GM10266 (cell line): ENCODE measurements around the gene PIM2.

Experiments
- DNase-seq: peaks from one replicate; pipeline ENCODE4 v3.0.0; 2012; ENCODE audit errors: extremely low spot score
- TF ChIP-seq, protein P1 (sequence below): IDR thresholded peaks from 2 replicates; pipeline ENCODE4 v1.5.1; 2012; ENCODE audit warnings: mild to moderate bottlenecking, low read depth; ENCODE audit not compliant: control insufficient read depth, insufficient read depth; ENCODE audit errors: missing control alignments

PIM2 gene

DNA sequence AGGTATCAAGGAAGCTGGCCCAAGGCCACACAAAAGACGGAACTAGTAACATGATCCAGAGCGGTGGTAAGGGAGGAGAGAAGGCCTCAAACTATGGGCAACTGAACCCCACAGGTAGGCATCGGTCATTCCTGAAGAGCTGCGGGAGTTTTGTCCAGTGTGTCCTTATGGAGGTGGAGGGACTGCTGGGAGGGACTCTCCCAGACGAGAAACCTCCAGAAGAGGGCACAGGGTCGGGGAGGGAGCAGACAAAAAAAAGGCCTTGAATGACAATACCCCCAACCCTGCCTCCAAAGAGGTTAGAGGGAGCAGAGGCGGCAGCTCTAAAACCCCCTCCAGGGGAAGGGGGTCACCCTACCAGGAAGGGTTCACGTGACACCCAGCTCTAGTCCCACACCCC, 14.6 kb downstream of the PIM2 start:
- DNase-seq, result no peak
- TF ChIP-seq, protein P1, sequence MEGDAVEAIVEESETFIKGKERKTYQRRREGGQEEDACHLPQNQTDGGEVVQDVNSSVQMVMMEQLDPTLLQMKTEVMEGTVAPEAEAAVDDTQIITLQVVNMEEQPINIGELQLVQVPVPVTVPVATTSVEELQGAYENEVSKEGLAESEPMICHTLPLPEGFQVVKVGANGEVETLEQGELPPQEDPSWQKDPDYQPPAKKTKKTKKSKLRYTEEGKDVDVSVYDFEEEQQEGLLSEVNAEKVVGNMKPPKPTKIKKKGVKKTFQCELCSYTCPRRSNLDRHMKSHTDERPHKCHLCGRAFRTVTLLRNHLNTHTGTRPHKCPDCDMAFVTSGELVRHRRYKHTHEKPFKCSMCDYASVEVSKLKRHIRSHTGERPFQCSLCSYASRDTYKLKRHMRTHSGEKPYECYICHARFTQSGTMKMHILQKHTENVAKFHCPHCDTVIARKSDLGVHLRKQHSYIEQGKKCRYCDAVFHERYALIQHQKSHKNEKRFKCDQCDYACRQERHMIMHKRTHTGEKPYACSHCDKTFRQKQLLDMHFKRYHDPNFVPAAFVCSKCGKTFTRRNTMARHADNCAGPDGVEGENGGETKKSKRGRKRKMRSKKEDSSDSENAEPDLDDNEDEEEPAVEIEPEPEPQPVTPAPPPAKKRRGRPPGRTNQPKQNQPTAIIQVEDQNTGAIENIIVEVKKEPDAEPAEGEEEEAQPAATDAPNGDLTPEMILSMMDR, result no peak

DNA sequence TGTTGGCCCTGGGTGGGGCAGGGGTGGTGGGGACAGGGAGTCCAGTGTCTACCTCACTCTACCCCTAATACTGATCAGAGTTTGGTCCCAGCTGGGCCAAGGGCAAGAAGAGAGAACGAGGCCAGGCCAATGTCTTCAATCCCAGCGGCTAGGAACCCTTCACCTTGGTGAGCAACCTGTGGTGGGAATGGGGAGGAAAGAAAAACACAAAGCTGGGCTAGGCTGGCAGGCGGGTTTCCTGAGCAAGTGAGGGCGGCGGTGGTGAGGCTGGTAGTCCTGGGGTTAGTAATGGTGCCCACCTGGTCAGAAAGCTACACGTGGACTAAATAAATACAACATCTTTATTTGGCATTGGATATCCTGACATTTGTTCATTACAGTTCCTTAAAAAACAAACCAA, 15.5 kb downstream of the PIM2 start:
- DNase-seq, result no peak
- TF ChIP-seq, protein P1, result no peak

DNA sequence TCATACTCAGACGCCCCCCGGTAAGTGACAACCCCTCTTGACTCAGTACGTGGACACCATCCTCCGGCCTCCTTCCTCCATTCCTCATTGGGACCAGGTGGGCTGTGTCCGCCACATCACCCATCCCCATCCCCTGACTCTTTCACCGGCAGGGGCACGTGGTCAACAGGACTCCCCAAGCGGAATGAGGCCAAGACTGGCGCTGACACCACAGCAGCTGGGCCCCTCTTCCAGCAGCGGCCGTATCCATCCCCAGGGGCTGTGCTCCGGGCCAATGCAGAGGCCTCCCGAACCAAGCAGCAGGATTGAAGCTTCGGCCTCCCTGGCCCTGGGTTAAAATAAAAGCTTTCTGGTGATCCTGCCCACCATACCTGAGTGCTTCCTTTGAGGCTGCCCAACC, 16.0 kb downstream of the PIM2 start:
- TF ChIP-seq, protein P1, result no peak
- no peak for DNase-seq

DNA sequence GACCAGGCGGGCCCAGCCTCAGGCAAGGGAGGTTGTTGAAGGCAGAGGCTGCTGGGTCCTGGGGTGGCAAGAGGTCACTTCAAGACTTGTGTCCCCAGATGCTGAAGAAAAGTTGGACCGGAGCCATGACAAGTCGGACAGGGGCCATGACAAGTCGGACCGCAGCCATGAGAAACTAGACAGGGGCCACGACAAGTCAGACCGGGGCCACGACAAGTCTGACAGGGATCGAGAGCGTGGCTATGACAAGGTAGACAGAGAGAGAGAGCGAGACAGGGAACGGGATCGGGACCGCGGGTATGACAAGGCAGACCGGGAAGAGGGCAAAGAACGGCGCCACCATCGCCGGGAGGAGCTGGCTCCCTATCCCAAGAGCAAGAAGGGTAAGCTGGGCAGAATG, 16.7 kb downstream of the PIM2 start:
- TF ChIP-seq, protein P1, result no peak
- no peak for DNase-seq

DNA sequence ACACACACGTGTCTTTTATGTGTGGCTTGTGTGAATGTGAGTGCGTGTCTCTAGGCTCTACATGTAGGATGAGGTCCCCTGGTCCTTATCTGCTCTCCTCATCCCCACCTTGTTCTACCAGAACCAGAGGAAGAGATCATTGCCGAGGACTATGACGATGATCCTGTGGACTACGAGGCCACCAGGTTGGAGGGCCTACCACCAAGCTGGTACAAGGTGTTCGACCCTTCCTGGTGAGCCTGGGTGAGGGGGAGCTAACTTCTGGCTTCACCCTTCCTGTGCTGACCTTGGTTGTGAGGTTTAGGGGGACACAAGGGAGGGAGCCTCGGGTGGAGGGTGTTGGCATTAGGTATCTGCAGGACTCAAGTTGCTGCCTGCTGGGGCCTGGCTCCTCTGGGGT, 17.8 kb downstream of the PIM2 start:
- DNase-seq, result no peak
- TF ChIP-seq, protein P1, result no peak

DNA sequence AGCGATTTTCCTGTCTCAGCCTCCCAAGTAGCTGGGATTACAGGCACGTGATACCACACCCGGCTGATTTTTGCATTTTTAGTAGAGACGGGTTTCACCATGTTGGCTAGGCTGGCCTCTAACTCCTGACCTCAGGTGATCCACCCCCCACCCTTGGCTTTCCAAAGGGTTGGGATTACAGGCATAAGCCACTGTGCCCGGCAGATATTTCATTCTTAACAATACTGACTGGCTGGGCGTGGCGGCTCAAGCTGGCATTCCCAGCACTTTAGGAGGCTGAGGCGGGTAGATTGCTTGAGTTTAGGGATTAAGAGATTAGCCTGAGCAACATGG, 19.8 kb downstream of the PIM2 start:
- DNase-seq, result no peak

DNA sequence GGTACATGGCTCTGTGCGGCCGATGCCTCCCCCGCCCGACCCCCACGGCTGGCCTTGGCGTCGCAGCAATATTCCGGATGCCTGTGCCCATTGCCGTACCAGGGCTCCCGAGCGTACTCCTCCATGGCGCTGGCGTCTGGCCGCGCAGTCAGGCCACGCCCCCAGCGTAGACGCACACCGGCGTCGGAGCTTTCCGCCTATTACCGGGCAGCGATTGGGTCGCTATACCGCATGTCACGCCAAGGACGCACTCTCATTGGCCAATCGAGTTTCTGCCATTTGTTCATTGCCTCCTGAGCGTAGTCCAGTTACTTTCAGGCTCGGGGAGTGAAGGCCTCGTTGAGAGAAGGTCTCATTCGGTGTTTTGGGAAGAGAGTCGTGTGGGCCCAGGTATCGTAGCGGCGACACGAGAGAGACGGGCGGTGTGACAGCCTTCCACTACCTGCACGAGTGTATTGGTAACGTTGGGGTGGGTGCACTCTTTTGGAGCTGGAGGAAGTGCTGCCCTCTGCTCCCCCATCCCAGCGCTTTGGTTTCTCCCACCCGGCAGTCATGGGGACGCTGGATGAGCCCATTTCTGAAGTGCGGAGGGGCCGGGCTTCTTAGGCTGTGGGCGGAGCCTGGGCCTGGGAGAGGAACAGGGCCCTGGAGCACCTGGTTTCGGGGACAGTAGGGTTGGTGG, 21.1 kb downstream of the PIM2 start, which contains the start of the genes PQBP1 and TIMM17B:
Gene PQBP1 (plus strand): TSS at position 306 of the 682 bp plus-strand sequence. CDS start 580 bp downstream, outside the sequence.
Gene TIMM17B (minus strand): TSS at position 144 of the 682 bp plus-strand sequence. CDS start 19 bp downstream, at position 125.
- TF ChIP-seq, protein P1, result no peak
- DNase-seq, result peak; percentile 84

More for the DNA sequence above, 19.8 kb downstream of the PIM2 start:
- TF ChIP-seq, protein P1, result no peak
